H9 (cell line): ENCODE results near the gene SPTBN1. TPM values are rescaled to one million over a fixed set of nuclear protein-coding genes. Genes with fewer than 3 reads are reported as not detected.

Source experiments
- DNase-seq: peaks from one replicate; pipeline ENCODE4 v3.0.0-alpha.2; 2017
- H2AFZ ChIP-seq: one replicate; pipeline ENCODE4 v1.6.1; 2013; ENCODE audit warnings: mild to moderate bottlenecking, low read length, control low read depth, moderate library complexity
- H2AK5ac ChIP-seq: 2 replicates; pipeline ENCODE4 v1.6.1; 2013; ENCODE audit warnings: low read length, control low read depth, mixed read lengths; ENCODE audit not compliant: insufficient read length
- H2BK120ac ChIP-seq: one replicate; pipeline ENCODE4 v1.6.1; 2013; ENCODE audit warnings: low read depth, mild to moderate bottlenecking, low read length, control low read depth, inconsistent platforms; ENCODE audit not compliant: poor library complexity, severe bottlenecking
- H2BK12ac ChIP-seq: 2 replicates; pipeline ENCODE4 v1.6.1; 2013; ENCODE audit warnings: low read length, control low read depth, mixed read lengths, low read depth; ENCODE audit not compliant: insufficient read length
- H2BK15ac ChIP-seq: 2 replicates; pipeline ENCODE4 v1.6.1; 2013; ENCODE audit warnings: low read depth, low read length, control low read depth
- H2BK20ac ChIP-seq: one replicate; pipeline ENCODE4 v1.6.1; 2013; ENCODE audit warnings: low read depth, mild to moderate bottlenecking, low read length, control low read depth, inconsistent platforms; ENCODE audit not compliant: poor library complexity, severe bottlenecking
- H2BK5ac ChIP-seq: 2 replicates; pipeline ENCODE4 v1.6.1; 2013; ENCODE audit warnings: low read length, control low read depth, mixed read lengths; ENCODE audit not compliant: insufficient read length
- H3K14ac ChIP-seq: 2 replicates; pipeline ENCODE4 v1.6.1; 2013; ENCODE audit warnings: low read length, control low read depth; ENCODE audit not compliant: insufficient read depth
- H3K18ac ChIP-seq: 2 replicates; pipeline ENCODE4 v1.6.1; 2013; ENCODE audit warnings: low read depth, mild to moderate bottlenecking, mixed read lengths, low read length, control low read depth; ENCODE audit not compliant: insufficient read length
- H3K23ac ChIP-seq: 2 replicates; pipeline ENCODE4 v1.6.1; 2013; ENCODE audit warnings: low read length, control low read depth, mixed read lengths, low read depth; ENCODE audit not compliant: insufficient read length
- H3K23me2 ChIP-seq: 2 replicates; pipeline ENCODE4 v1.6.1; 2013; ENCODE audit warnings: low read depth, mild to moderate bottlenecking, mixed read lengths, low read length, control low read depth; ENCODE audit not compliant: insufficient read length, poor library complexity, severe bottlenecking
- H3K27ac ChIP-seq: 2 replicates; pipeline ENCODE4 v1.5.1; 2013; ENCODE audit warnings: low read length, control low read depth, mixed read lengths, low read depth; ENCODE audit not compliant: insufficient read length
- H3K27me3 ChIP-seq: 2 replicates; pipeline ENCODE4 v1.6.1; 2013; ENCODE audit warnings: low read length, control low read depth, inconsistent platforms; ENCODE audit not compliant: insufficient read depth
- H3K4ac ChIP-seq: 2 replicates; pipeline ENCODE4 v1.6.1; 2013; ENCODE audit warnings: low read depth, mild to moderate bottlenecking, control low read depth, inconsistent platforms, low read length, moderate library complexity
- H3K4me1 ChIP-seq: 2 replicates; pipeline ENCODE4 v1.6.1; 2013; ENCODE audit warnings: low read length, control low read depth, inconsistent platforms; ENCODE audit not compliant: insufficient read depth
- H3K4me2 ChIP-seq: 2 replicates; pipeline ENCODE4 v1.6.1; 2013; ENCODE audit warnings: low read length, control low read depth, mixed read lengths; ENCODE audit not compliant: insufficient read length, insufficient read depth
- H3K56ac ChIP-seq: 2 replicates; pipeline ENCODE4 v1.6.1; 2013; ENCODE audit warnings: low read depth, mild to moderate bottlenecking, mixed read lengths, low read length, control low read depth; ENCODE audit not compliant: insufficient read length
- H3K79me1 ChIP-seq: 2 replicates; pipeline ENCODE4 v1.6.1; 2013; ENCODE audit warnings: low read depth, mild to moderate bottlenecking, moderate library complexity, low read length, control low read depth, inconsistent platforms; ENCODE audit not compliant: insufficient read depth, poor library complexity, severe bottlenecking
- H3K79me2 ChIP-seq: 2 replicates; pipeline ENCODE4 v1.6.1; 2013; ENCODE audit warnings: low read length, control low read depth, inconsistent platforms; ENCODE audit not compliant: insufficient read depth
- H3K9ac ChIP-seq: 2 replicates; pipeline ENCODE4 v1.6.1; 2013; ENCODE audit warnings: low read length, control low read depth, mixed read lengths; ENCODE audit not compliant: insufficient read length; ENCODE audit errors: extremely low read depth
- H3K9me3 ChIP-seq: one replicate; pipeline ENCODE4 v1.6.1; 2013; ENCODE audit warnings: low read depth, low read length, inconsistent platforms; ENCODE audit not compliant: control insufficient read depth
- H3T11ph ChIP-seq: one replicate; pipeline ENCODE4 v1.6.1; 2013; ENCODE audit warnings: mild to moderate bottlenecking, low read length, control low read depth, inconsistent platforms
- H4K20me1 ChIP-seq: one replicate; pipeline ENCODE4 v1.6.1; 2013; ENCODE audit not compliant: control insufficient read depth, insufficient read length, insufficient read depth
- H4K5ac ChIP-seq: 2 replicates; pipeline ENCODE4 v1.6.1; 2013; ENCODE audit warnings: low read depth, mild to moderate bottlenecking, mixed read lengths, low read length, control low read depth; ENCODE audit not compliant: insufficient read length
- H4K8ac ChIP-seq: replicated peaks from 2 replicates; pipeline ENCODE4 v1.6.1; 2013; ENCODE audit warnings: low read length, control low read depth, mixed read lengths, low read depth; ENCODE audit not compliant: insufficient read length
- H4K91ac ChIP-seq: 2 replicates; pipeline ENCODE4 v1.6.1; 2013; ENCODE audit warnings: low read depth, mild to moderate bottlenecking, moderate library complexity, mixed read lengths, low read length, control low read depth; ENCODE audit not compliant: insufficient read length
- H3K27ac Mint-ChIP-seq, 3 experiments: 2 replicates in 2 of 3; 3 replicates in 1 of 3; pipeline ENCODE4 v1.8.0; 2020 to 2021; ENCODE audit warnings: mixed read lengths in 3 of 3, mild to moderate bottlenecking in 1 of 3, moderate library complexity in 1 of 3
- H3K27me3 Mint-ChIP-seq: 2 replicates; pipeline ENCODE4 v1.8.0; 2021; ENCODE audit warnings: low read depth, mild to moderate bottlenecking, moderate library complexity, mixed read lengths
- H3K36me3 Mint-ChIP-seq, 3 experiments: 2 replicates in 2 of 3; 3 replicates in 1 of 3; pipeline ENCODE4 v1.8.0; 2020 to 2021; ENCODE audit warnings: low read depth in 3 of 3, mixed read lengths in 3 of 3; ENCODE audit not compliant: insufficient read depth in 1 of 3
- H3K4me1 Mint-ChIP-seq, 2 experiments: 2 replicates each; pipeline ENCODE4 v1.8.0; 2020; ENCODE audit warnings: mixed read lengths in 2 of 2
- H3K4me3 Mint-ChIP-seq, 2 experiments: 2 replicates in 1 of 2; 3 replicates in 1 of 2; pipeline ENCODE4 v1.8.0; 2020 to 2021; ENCODE audit warnings: mild to moderate bottlenecking in 2 of 2, mixed read lengths in 2 of 2, moderate library complexity in 1 of 2
- H3K9me3 Mint-ChIP-seq, 2 experiments: 2 replicates in 1 of 2; 3 replicates in 1 of 2; pipeline ENCODE4 v1.8.0; 2020; ENCODE audit warnings: mild to moderate bottlenecking in 2 of 2, mixed read lengths in 2 of 2, moderate library complexity in 1 of 2
- CTCF ChIP-seq: fragments of 200-600 bp; sonication (generic); conservative IDR thresholded peaks from 3 replicates; pipeline ENCODE4 v1.8.0; 2021; ENCODE audit warnings: antibody characterized with exemption, mild to moderate bottlenecking
- total RNA-seq: library from RNA; stranded (reverse); gene quantifications from 2 replicates; pipeline ENCODE4 v1.2.1, GENCODE V29; 2021

The SPTBN1 gene
- total RNA-seq, 1 experiment from 2014 or later: 164 TPM

GRCh38 chr2:54446122-54446521 is 10.0 kb upstream of the SPTBN1 start:
- no peak overlapping the region for H3K9ac ChIP-seq
- H3K27me3 ChIP-seq: no peaks in the 10 kb centered on the region
- no peaks in the 10 kb centered on the region for H3K9me3 ChIP-seq
- no peak overlapping the region for H4K8ac ChIP-seq
- no peak overlapping the region for H3T11ph ChIP-seq
- no peak overlapping the region for H3K27ac ChIP-seq
- Mint-ChIP-seq H3K36me3 (no peaks in the 10 kb centered on the region), H3K4me1 (no peaks in the 10 kb centered on the region), H3K4me3 (no peak overlapping the region), H3K27ac (no peak overlapping the region), H3K27me3 (no peaks in the 10 kb centered on the region; the same call in 1 of the 2 replicates), H3K9me3 (no peaks in the 10 kb centered on the region)
- no peak overlapping the region for H2BK12ac ChIP-seq
- DNase-seq: no peak
- no peak overlapping the region for H2BK120ac ChIP-seq
- H3K23ac ChIP-seq: no peak overlapping the region
- no peaks in the 10 kb centered on the region for H3K79me2 ChIP-seq
- no peak overlapping the region for H3K56ac ChIP-seq
- no peak overlapping the region for H2AK5ac ChIP-seq
- no peaks in the 10 kb centered on the region for H3K79me1 ChIP-seq
- no peaks in the 10 kb centered on the region for H4K20me1 ChIP-seq
- H3K14ac ChIP-seq: no peak overlapping the region
- no peak overlapping the region for H4K5ac ChIP-seq
- no peak overlapping the region for H2BK20ac ChIP-seq
- no peak overlapping the region for H2BK15ac ChIP-seq
- no peak overlapping the region for H2AFZ ChIP-seq
- TF ChIP-seq CTCF: no peak
- H3K23me2 ChIP-seq: no peaks in the 10 kb centered on the region
- H3K4ac ChIP-seq: no peak overlapping the region
- no peaks in the 10 kb centered on the region for H3K4me1 ChIP-seq
- no peak overlapping the region for H2BK5ac ChIP-seq
- no peak overlapping the region for H4K91ac ChIP-seq
- no peak overlapping the region for H3K18ac ChIP-seq
- no peak overlapping the region for H3K4me2 ChIP-seq
